HAP-1 (cell line): Measurements from ENCODE around the gene XRCC6.
"Not testable (repeated sequence)": the region's sequence is repeated elsewhere in the genome, so short reads cannot be mapped to it uniquely, and the experiment has no call there.

Experiments used
- DNase-seq, 2 experiments: peaks; one replicate each; pipeline ENCODE4 v3.0.0-alpha.2; 2016 to 2020; ENCODE audit warnings: low spot score in 2 of 2
- H3K27me3 ChIP-seq: fragments of 250-450 bp; sonication (Bioruptor Pico); 2 replicates; pipeline ENCODE4 v1.5.1; 2020; ENCODE audit warnings: low read depth, mild to moderate bottlenecking, moderate library complexity
- H3K36me3 ChIP-seq: fragments of 250-450 bp; sonication (Bioruptor Pico); replicated peaks from 2 replicates; pipeline ENCODE4 v1.5.1; 2020; ENCODE audit warnings: mild to moderate bottlenecking
- H3K4me1 ChIP-seq: fragments of 250-450 bp; sonication (Bioruptor Pico); 2 replicates; pipeline ENCODE4 v1.5.1; 2020; ENCODE audit warnings: mild to moderate bottlenecking
- H3K4me3 ChIP-seq: fragments of 250-450 bp; sonication (Bioruptor Pico); 2 replicates; pipeline ENCODE4 v1.5.1; 2020; ENCODE audit warnings: mild to moderate bottlenecking, moderate library complexity
- H3K9me3 ChIP-seq: fragments of 250-450 bp; sonication (Bioruptor Pico); 2 replicates; pipeline ENCODE4 v1.5.1; 2020; ENCODE audit warnings: mild to moderate bottlenecking, moderate library complexity
- in situ Hi-C: fragments of 300-500 bp; cut with MboI; formaldehyde crosslinking; loops from 3 replicates; pipeline ENCODE4 v1.14.3; 2020; ENCODE audit warnings: low sequenced_read_pairs, inconsistent platforms, mixed read lengths

Gene XRCC6

DNA sequence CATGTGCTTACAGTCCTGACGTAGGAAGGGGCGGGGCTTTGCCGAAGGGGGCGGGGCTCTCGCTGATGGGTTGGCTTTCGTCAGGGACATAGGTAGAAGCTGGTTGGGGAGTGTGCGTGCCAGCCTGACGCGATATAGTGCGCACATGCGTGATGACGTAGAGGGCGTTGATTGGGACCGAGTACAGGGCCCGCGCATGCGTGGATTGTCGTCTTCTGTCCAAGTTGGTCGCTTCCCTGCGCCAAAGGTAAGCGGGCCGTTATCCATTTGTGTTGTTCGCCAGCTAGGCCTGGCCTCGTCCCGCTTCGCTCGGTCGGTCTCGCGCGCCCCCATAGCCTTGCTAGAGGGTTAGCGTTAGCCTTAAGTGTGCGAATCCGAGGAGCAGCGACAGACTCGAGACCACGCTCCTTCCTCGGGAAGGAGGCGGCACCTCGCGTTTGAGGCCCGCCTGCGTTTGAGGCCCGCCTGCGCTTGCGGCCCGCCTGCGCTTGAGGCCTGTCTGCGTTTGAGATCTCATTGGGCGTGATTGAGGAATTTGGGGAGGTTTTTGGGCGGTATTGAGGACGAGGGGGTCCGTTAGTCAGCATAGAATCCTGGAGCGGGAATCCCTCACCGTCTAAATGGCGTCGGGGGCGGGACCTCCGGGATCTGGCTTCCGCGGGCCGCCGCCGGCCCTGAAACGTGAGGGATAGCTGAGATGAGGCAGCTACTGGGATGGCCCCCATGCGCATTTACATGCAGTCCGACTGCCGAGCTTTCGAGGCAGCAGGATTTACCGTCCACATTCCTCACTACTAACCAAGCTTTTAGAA lies at the start of gene XRCC6:
Gene XRCC6, plus strand, starts transcription at position 197 of the 812 bp plus-strand sequence. CDS start 710 bp downstream, outside the sequence.
- peaks cover 12% of the 10 kb centered on the region for H3K4me1 ChIP-seq
- in situ Hi-C loops, result no loop called here
- H3K27me3 ChIP-seq, result no peaks in the 10 kb centered on the region
- no peaks in the 10 kb centered on the region for H3K9me3 ChIP-seq
- peak within 1 kb of the TSS; percentile 99 for H3K4me3 ChIP-seq
- peaks cover 49% of the 10 kb centered on the region for H3K36me3 ChIP-seq
- DNase-seq, result peak; percentile 100

- Histone ChIP-seq H3K9me3 (no peaks in the 10 kb centered on the region), H3K27me3 (no peaks in the 10 kb centered on the region), H3K4me1 (no peaks in the 10 kb centered on the region), H3K4me3 (no peak overlapping the region), H3K36me3 (0 out of 2 replicates have a peak, but pooled peaks cover 2% of the 10 kb centered on the region)
- in situ Hi-C loops, result no loop called here
- no peak for DNase-seq
These were observed 49.3 kb upstream of the XRCC6 start for GRCh38 chr22:41571786-41572185.

GRCh38 chr22:41572305-41572704 lies 48.8 kb upstream of the XRCC6 start:
- DNase-seq, H3K36me3 ChIP-seq, H3K4me1 ChIP-seq, H3K4me3 ChIP-seq, H3K9me3 ChIP-seq, in situ Hi-C loops, H3K27me3 ChIP-seq: not testable (repeated sequence)

DNA sequence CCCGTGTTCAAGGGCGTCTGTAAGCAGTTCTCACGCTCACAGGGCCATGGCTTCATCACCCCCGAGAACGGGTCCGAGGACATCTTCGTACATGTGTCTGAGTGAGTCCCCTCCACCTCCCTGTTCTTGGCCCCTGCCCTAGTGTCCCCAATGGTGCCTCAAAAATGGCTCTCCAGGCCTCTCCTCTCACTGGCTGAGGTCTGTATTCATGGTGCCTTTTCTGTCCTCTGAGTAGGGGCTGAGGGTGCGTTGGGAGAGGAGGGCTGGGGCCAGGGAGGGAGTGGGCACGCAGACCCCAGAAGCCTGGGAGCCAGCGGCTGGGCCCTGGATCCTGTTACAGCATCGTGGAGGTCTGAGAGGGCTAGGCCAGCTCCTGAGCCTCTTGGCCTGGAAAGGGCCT lies 47.4 kb upstream of the XRCC6 start:
- no peaks in the 10 kb centered on the region for H3K4me1 ChIP-seq
- in situ Hi-C loops, result no loop called here
- H3K27me3 ChIP-seq, result no peaks in the 10 kb centered on the region
- DNase-seq, result no peak
- peaks cover 10% of the 10 kb centered on the region; the same call in 1 of the 2 replicates for H3K36me3 ChIP-seq
- no peaks in the 10 kb centered on the region for H3K9me3 ChIP-seq
- H3K4me3 ChIP-seq, result no peak overlapping the region

- H3K36me3 ChIP-seq, result peaks cover 11% of the 10 kb centered on the region
- DNase-seq, result no peak
- no peaks in the 10 kb centered on the region for H3K27me3 ChIP-seq
- H3K9me3 ChIP-seq, result no peaks in the 10 kb centered on the region
- H3K4me3 ChIP-seq, result no peak overlapping the region
- H3K4me1 ChIP-seq, result no peaks in the 10 kb centered on the region
- in situ Hi-C loops, result no loop called here
These were observed 46.2 kb upstream of the XRCC6 start for GRCh38 chr22:41574847-41575381.

- peaks cover 15% of the 10 kb centered on the region for H3K36me3 ChIP-seq
- DNase-seq, result no peak
- no peaks in the 10 kb centered on the region for H3K9me3 ChIP-seq
- H3K4me1 ChIP-seq, result no peaks in the 10 kb centered on the region
- no peak overlapping the region for H3K4me3 ChIP-seq
- in situ Hi-C loops, result no loop called here
- H3K27me3 ChIP-seq, result no peaks in the 10 kb centered on the region
These were observed 45.6 kb upstream of the XRCC6 start for GRCh38 chr22:41575533-41575932.

DNA sequence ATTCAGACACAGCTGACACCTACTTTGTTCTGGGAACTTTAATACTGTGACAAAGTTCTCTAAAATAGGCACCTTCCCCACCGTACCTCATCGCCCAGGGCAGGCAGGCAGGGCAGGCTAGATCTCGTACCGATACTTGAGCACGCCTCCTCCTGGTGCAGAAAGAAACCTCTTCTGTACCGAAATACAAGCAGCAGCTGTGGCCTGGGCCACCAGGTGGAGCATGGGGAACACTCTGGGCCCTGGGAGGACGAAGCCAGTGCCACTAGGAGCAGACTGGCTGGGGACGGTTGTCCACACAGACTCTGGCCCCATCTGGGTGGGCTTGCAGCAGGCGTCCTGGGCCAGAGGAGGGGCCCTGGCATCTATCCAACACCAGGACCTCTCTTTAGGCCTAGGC lies 44.2 kb upstream of the XRCC6 start:
- Histone ChIP-seq H3K36me3 (peaks cover 15% of the 10 kb centered on the region), H3K9me3 (no peaks in the 10 kb centered on the region), H3K4me1 (no peaks in the 10 kb centered on the region), H3K27me3 (no peaks in the 10 kb centered on the region), H3K4me3 (no peak overlapping the region)
- in situ Hi-C loops, result no loop called here
- peak in 1 of 2 experiments; percentile 67 for DNase-seq

DNA sequence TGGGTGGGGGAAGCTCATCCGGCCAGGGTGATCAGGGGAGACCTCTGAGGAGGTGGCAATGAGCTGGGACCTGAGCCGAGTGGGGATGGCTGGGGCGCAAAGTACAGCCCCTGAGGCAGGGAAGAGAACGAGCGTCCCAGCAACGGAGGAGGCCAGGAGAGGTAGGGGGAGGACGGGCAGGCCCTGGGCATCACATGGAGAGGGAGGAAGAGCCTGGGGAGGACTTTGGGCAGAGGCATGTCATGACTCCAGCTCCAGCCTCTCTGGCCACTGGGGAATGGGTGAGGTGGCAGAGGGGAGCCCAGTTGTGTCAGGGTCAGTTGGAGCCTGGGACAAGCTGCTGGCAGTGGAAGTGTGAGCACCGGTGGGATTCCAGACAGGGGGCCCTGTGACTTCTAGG lies 43.0 kb upstream of the XRCC6 start:
- in situ Hi-C loops, result no loop called here
- Histone ChIP-seq H3K4me3 (no peak overlapping the region), H3K36me3 (peaks cover 15% of the 10 kb centered on the region), H3K9me3 (no peaks in the 10 kb centered on the region), H3K4me1 (no peaks in the 10 kb centered on the region), H3K27me3 (no peaks in the 10 kb centered on the region)
- no peak for DNase-seq

GRCh38 chr22:41578818-41579217 lies 42.3 kb upstream of the XRCC6 start:
- no peaks in the 10 kb centered on the region for H3K4me1 ChIP-seq
- in situ Hi-C loops, result no loop called here
- no peak for DNase-seq
- peaks cover 15% of the 10 kb centered on the region for H3K36me3 ChIP-seq
- no peak overlapping the region for H3K4me3 ChIP-seq
- no peaks in the 10 kb centered on the region for H3K27me3 ChIP-seq
- no peaks in the 10 kb centered on the region for H3K9me3 ChIP-seq

DNA sequence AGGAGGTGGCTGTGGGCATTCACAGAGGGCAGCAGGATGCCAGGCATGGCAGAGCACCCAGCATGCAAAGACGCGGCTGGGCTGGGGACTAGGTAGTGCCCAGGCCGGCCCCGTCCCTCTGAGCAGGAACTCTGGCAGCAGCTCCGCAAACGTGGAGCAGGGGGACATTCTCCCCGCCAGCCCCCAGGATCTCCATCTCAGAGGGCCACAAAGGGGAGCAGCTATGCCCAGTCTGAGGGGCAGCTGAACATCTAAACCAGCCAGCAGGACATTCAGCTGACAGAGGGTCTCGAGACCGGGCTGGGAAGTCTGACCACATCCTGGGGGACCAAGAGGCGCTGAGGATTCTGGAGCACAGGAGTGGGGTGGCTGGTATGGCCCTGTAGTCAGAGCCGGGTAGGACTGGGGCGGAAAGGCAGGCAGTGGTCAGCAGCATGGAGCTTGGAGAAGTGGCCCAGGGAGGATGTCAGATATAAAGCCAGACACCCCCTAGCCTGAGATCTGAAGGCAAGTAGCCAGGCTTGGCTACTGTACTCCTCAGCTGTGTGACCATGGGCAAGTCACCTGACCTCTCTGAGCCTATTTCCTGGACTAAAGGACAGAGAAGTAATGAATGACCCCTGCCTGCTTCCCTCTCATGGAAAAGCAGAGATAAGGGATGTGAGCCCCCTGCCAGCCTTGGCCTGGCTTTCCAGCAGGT lies 41.6 kb upstream of the XRCC6 start:
- no peaks in the 10 kb centered on the region for H3K4me1 ChIP-seq
- in situ Hi-C loops, result no loop called here
- peaks cover 15% of the 10 kb centered on the region for H3K36me3 ChIP-seq
- no peaks in the 10 kb centered on the region for H3K9me3 ChIP-seq
- no peak overlapping the region for H3K4me3 ChIP-seq
- no peaks in the 10 kb centered on the region for H3K27me3 ChIP-seq
- DNase-seq, result no peak

DNA sequence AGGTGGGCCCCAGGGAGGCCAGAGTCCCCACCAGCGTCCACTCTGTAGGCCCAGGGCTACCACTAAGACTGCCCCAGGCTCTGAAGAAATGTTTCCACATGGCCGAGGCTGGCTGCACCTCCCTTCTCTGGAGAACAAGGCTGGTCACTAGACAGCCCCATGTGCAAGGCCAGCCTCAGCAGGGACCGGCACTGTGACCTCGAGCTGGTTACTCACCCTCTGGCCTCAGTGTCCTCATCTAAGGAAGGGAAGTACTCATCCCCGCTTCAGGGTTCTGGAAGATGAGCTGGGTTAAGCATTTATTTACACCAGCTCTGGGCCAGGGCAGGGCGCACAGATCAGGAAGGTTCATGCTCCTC lies 41.1 kb upstream of the XRCC6 start:
- Histone ChIP-seq H3K27me3 (no peaks in the 10 kb centered on the region), H3K4me1 (no peaks in the 10 kb centered on the region), H3K4me3 (no peak overlapping the region), H3K9me3 (no peaks in the 10 kb centered on the region), H3K36me3 (peaks cover 15% of the 10 kb centered on the region)
- DNase-seq, result no peak
- in situ Hi-C loops, result no loop called here

DNA sequence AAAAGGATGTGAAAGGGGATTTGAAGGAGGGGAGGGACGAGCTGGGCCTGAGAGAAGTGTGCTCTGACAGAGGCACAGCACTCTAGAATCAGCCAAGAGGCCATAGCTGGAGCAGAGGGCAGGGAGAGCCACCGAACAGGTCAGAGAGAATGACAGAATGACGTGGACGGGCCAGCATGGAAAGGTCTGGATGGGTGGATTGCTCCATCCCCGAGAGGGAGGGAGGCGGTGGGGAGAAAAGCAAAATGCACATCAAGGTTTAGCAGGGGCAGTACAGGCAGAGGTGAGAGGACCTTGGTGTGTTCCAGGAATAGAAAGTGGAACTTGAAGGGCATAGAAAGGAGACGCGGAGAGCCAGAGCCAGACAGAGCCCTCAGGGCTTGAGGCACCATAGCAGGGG lies 38.4 kb upstream of the XRCC6 start:
- Histone ChIP-seq H3K36me3 (peaks cover 5% of the 10 kb centered on the region), H3K4me1 (peaks cover 3% of the 10 kb centered on the region), H3K9me3 (no peaks in the 10 kb centered on the region), H3K4me3 (no peak overlapping the region), H3K27me3 (no peaks in the 10 kb centered on the region)
- in situ Hi-C loops, result no loop called here
- DNase-seq, result no peak

- in situ Hi-C loops, result no loop called here
- Histone ChIP-seq H3K4me1 (peaks cover 17% of the 10 kb centered on the region), H3K9me3 (no peaks in the 10 kb centered on the region), H3K4me3 (no peak overlapping the region), H3K36me3 (peaks cover 5% of the 10 kb centered on the region), H3K27me3 (no peaks in the 10 kb centered on the region)
- DNase-seq, result no peak
These were observed 36.2 kb upstream of the XRCC6 start for GRCh38 chr22:41584881-41585280.

GRCh38 chr22:41585898-41586297 lies 35.2 kb upstream of the XRCC6 start:
- Histone ChIP-seq H3K4me3 (no peak overlapping the region), H3K36me3 (no peaks in the 10 kb centered on the region; the same call in 1 of the 2 replicates), H3K4me1 (peaks cover 20% of the 10 kb centered on the region), H3K9me3 (no peaks in the 10 kb centered on the region), H3K27me3 (no peaks in the 10 kb centered on the region)
- no peak for DNase-seq
- in situ Hi-C loops, result no loop called here
